T-helper 17 cell (primary cell): ENCODE data around the gene TRAPPC14. TPM values are rescaled to one million over a fixed set of nuclear protein-coding genes. Genes with fewer than 3 reads are reported as not detected.
"Not testable (repeated sequence)": the region's sequence is repeated elsewhere in the genome, so short reads cannot be mapped to it uniquely, and the experiment has no call there.

Experiments
- ATAC-seq: fragments of 150-1000 bp; cut with Tn5 transposase; 2 replicates; pipeline ENCODE4 v1.10.0; 2021; ENCODE audit warnings: mild to moderate bottlenecking, moderate library complexity
- DNase-seq, 3 donors: peaks; one replicate each; pipeline versions ENCODE4 v3.0.0 to v3.0.0-alpha.2; 2020 to 2021
- H3K9me3 ChIP-seq: one replicate; pipeline ENCODE4 v1.7.0; 2013; ENCODE audit warnings: low read length, mild to moderate bottlenecking; ENCODE audit not compliant: control insufficient read depth, poor library complexity, severe bottlenecking
- H3K27ac Mint-ChIP-seq: one replicate; pipeline ENCODE4 v1.8.0; 2022; ENCODE audit warnings: mild to moderate bottlenecking, moderate library complexity, mixed read lengths
- H3K27me3 Mint-ChIP-seq: one replicate; pipeline ENCODE4 v1.8.0; 2022; ENCODE audit warnings: mixed read lengths
- H3K36me3 Mint-ChIP-seq: one replicate; pipeline ENCODE4 v1.8.0; 2022; ENCODE audit warnings: low read depth, mixed read lengths
- H3K4me1 Mint-ChIP-seq: one replicate; pipeline ENCODE4 v1.8.0; 2022; ENCODE audit warnings: mild to moderate bottlenecking, mixed read lengths
- H3K4me3 Mint-ChIP-seq: one replicate; pipeline ENCODE4 v1.8.0; 2022; ENCODE audit warnings: mild to moderate bottlenecking, moderate library complexity, mixed read lengths
- total RNA-seq, 4 donors: library from RNA in 2 of 4; stranded (reverse) in 2 of 4; gene quantifications; one replicate each; pipeline ENCODE4 v1.2.3 and lab custom pipeline; 2022 to 2026

Gene TRAPPC14
- total RNA-seq, 2 donors from 2014 or later, result 45.8 to 46.9 TPM

DNA sequence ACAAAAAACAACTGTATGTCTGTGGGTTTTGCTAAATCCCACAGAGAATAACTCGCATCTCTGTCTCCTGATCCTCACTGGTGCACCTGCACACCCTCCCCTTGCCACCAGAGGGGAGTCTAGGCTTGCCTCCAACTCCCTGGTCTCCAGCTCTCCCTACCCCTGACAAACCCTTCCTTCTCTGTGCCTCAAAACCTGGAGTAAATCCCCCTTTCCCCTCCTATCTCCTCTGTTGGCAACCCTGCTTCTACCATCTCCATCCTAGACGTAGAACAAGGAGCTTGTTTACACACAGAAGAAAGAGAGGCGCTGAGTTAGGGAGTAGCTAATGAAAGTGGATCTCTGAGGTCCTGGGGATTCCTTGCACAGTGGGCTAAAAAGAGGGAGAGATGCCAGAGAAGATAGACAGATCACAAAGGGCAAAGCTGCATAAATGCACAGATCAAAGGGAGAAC lies 25.8 kb downstream of the TRAPPC14 start:
- no peaks in the 10 kb centered on the region for H3K9me3 ChIP-seq

GRCh38 chr7:100132126-100132525 lies 26.4 kb downstream of the TRAPPC14 start:
- peaks cover 13% of the 10 kb centered on the region for H3K4me1 Mint-ChIP-seq
- ATAC-seq (no peak), DNase-seq (no peak)
- H3K9me3 ChIP-seq, result no peaks in the 10 kb centered on the region
- peak overlapping the region; percentile 83 for H3K27ac Mint-ChIP-seq
- no peak overlapping the region for H3K4me3 Mint-ChIP-seq
- H3K27me3 Mint-ChIP-seq, result no peaks in the 10 kb centered on the region
- H3K36me3 Mint-ChIP-seq, result no peaks in the 10 kb centered on the region

More for the DNA sequence above, 25.8 kb downstream of the TRAPPC14 start:
- H3K27ac Mint-ChIP-seq, result peak overlapping the region; percentile 19
- no peaks in the 10 kb centered on the region for H3K27me3 Mint-ChIP-seq
- H3K4me1 Mint-ChIP-seq, result peaks cover 13% of the 10 kb centered on the region
- no peaks in the 10 kb centered on the region for H3K36me3 Mint-ChIP-seq
- ATAC-seq (peak; percentile 85), DNase-seq (peak; percentile 26 to 50 (median 35))
- H3K4me3 Mint-ChIP-seq, result peak overlapping the region; percentile 31

GRCh38 chr7:100130608-100131453 lies 27.7 kb downstream of the TRAPPC14 start:
- peak overlapping the region; percentile 83 for H3K27ac Mint-ChIP-seq
- DNase-seq, result peak; percentile 72 to 85 (median 76)
- no peaks in the 10 kb centered on the region for H3K36me3 Mint-ChIP-seq
- H3K27me3 Mint-ChIP-seq, result no peaks in the 10 kb centered on the region
- ATAC-seq, result no peak
- H3K4me3 Mint-ChIP-seq, result peak overlapping the region; percentile 83
- H3K4me1 Mint-ChIP-seq, result peaks cover 13% of the 10 kb centered on the region
- H3K9me3 ChIP-seq, result no peaks in the 10 kb centered on the region

GRCh38 chr7:100130220-100130607 lies 28.3 kb downstream of the TRAPPC14 start:
- H3K36me3 Mint-ChIP-seq, H3K27ac Mint-ChIP-seq, DNase-seq, H3K9me3 ChIP-seq, H3K4me3 Mint-ChIP-seq, H3K27me3 Mint-ChIP-seq, ATAC-seq: not testable (repeated sequence)
- H3K4me1 Mint-ChIP-seq, result peaks cover 17% of the 10 kb centered on the region

DNA sequence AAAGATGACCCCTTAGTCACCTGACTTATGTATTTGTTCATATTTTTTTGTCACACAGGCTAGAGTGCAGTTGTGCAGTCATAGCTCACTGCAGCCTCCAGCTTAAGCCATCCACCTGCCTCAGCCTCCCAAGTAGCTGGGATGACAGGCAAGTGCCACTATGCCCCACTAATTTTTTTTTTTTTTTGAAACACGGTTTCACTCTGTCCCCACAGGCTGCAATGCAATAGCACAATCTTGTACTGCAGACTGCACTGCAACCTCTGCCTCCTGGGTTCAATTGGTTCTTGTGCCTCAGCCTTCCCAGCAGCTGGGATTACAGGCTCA lies 29.9 kb downstream of the TRAPPC14 start:
- DNase-seq (no peak), ATAC-seq (no peak)
- no peaks in the 10 kb centered on the region for H3K9me3 ChIP-seq
- Mint-ChIP-seq H3K36me3 (no peaks in the 10 kb centered on the region), H3K27me3 (no peaks in the 10 kb centered on the region), H3K4me1 (peaks cover 24% of the 10 kb centered on the region), H3K27ac (no peak overlapping the region), H3K4me3 (peak overlapping the region; percentile 97)

DNA sequence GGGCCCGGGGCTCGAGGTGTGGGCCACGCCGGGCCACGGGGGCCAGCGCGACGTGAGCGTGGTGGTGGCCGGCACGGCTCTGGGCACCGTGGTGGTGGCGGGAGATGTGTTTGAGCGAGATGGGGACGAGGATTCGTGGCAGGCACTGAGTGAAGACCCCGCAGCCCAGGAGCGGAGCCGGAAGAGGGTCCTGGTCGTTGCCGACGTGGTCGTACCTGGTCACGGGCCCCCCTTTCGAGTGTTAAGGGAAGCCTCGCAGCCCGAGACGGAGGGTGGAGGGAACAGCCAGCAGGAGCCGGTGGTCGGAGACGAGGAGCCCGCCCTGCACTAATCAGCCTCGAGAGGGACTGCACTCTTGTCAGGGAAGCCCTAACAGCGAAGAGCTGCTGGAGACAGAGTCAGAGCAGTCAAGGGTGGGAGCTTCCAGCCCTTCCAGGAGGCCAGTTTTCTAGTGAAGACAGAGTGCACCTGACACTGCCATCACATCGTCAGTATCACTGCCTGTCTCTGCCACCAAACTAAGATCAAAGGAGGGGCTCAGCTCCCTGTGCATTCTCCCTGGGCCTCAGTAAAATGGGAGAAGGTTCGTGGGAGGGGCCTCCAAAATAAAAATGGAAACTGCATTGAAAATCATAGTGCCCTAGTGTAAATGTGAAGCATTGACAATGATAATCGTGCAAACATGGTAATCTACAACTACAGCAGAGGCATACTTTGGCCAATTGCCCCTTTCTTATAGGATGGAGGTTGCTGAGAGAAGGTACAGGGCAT lies 30.5 kb downstream of the TRAPPC14 start:
- Mint-ChIP-seq H3K4me3 (peak overlapping the region; percentile 97), H3K27ac (peak overlapping the region; percentile 54), H3K4me1 (peaks cover 24% of the 10 kb centered on the region), H3K27me3 (no peaks in the 10 kb centered on the region), H3K36me3 (no peaks in the 10 kb centered on the region)
- ATAC-seq (no peak), DNase-seq (no peak)
- H3K9me3 ChIP-seq, result no peaks in the 10 kb centered on the region

GRCh38 chr7:100126931-100127865 lies 31.3 kb downstream of the TRAPPC14 start, which contains the start of gene MBLAC1:
Gene MBLAC1, plus strand, starts transcription at chr7:100126967. Its CDS starts 429 bp downstream, at chr7:100127396.
- H3K27ac Mint-ChIP-seq, result peak within 1 kb of the TSS; percentile 98
- DNase-seq, result peak; percentile 79 to 86 (median 86)
- peaks cover 20% of the 10 kb centered on the region for H3K4me1 Mint-ChIP-seq
- H3K36me3 Mint-ChIP-seq, result no peaks in the 10 kb centered on the region
- peak; percentile 82 for ATAC-seq
- H3K9me3 ChIP-seq, result no peaks in the 10 kb centered on the region
- H3K27me3 Mint-ChIP-seq, result no peaks in the 10 kb centered on the region
- H3K4me3 Mint-ChIP-seq, result peak within 1 kb of the TSS; percentile 97

GRCh38 chr7:100126239-100126930 lies 32.1 kb downstream of the TRAPPC14 start:
- H3K27me3 Mint-ChIP-seq, result no peaks in the 10 kb centered on the region
- no peaks in the 10 kb centered on the region for H3K9me3 ChIP-seq
- DNase-seq (no peak), ATAC-seq (peak; percentile 2)
- H3K36me3 Mint-ChIP-seq, result no peaks in the 10 kb centered on the region
- H3K4me1 Mint-ChIP-seq, result peaks cover 20% of the 10 kb centered on the region
- peak overlapping the region; percentile 97 for H3K4me3 Mint-ChIP-seq
- peak overlapping the region; percentile 98 for H3K27ac Mint-ChIP-seq

GRCh38 chr7:100124301-100125230 lies 34.0 kb downstream of the TRAPPC14 start:
- Mint-ChIP-seq H3K27me3 (no peaks in the 10 kb centered on the region), H3K4me3 (no peak overlapping the region), H3K27ac (peak overlapping the region; percentile 98), H3K36me3 (no peaks in the 10 kb centered on the region), H3K4me1 (peaks cover 31% of the 10 kb centered on the region)
- no peaks in the 10 kb centered on the region for H3K9me3 ChIP-seq
- no peak for ATAC-seq
- no peak for DNase-seq

DNA sequence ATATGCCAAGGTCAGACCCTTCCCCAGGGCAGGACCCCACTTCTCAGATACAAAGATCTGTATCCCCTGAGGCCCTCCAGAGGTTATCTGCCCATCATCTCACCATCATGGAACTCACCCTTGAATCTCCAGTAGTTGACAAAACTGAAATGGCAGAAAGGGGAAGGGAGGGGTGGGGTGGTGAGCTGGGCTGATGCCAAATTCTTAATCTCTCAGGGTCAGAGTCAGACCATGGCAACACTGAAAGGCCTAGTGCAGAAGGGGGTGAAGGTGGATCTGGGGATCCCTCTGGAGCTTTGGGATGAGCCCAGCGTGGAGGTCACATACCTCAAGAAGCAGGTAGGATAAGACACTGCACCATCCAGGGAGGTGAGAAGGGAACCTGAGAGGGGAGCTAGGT lies 36.0 kb downstream of the TRAPPC14 start:
- no peak overlapping the region for H3K4me3 Mint-ChIP-seq
- no peaks in the 10 kb centered on the region for H3K36me3 Mint-ChIP-seq
- no peaks in the 10 kb centered on the region for H3K9me3 ChIP-seq
- H3K27me3 Mint-ChIP-seq, result no peaks in the 10 kb centered on the region
- ATAC-seq, result no peak
- no peak for DNase-seq
- H3K27ac Mint-ChIP-seq, result no peak overlapping the region
- H3K4me1 Mint-ChIP-seq, result peaks cover 36% of the 10 kb centered on the region

- H3K9me3 ChIP-seq, result no peaks in the 10 kb centered on the region
- peaks cover 36% of the 10 kb centered on the region for H3K4me1 Mint-ChIP-seq
- H3K36me3 Mint-ChIP-seq, result no peaks in the 10 kb centered on the region
- H3K4me3 Mint-ChIP-seq, result no peak overlapping the region
- H3K27me3 Mint-ChIP-seq, result no peaks in the 10 kb centered on the region
- no peak overlapping the region for H3K27ac Mint-ChIP-seq
- DNase-seq, result no peak
- ATAC-seq, result no peak
These were observed 36.5 kb downstream of the TRAPPC14 start for GRCh38 chr7:100122067-100122466.
